Activated CD8-positive, alpha-beta memory T cell treated with anti-CD3 and anti-CD28 coated beads for 48 hours (primary cell): Measurements from ENCODE around the gene EDNRA.

ENCODE experiments used
- DNase-seq, 3 experiments: peaks; one replicate each; pipeline ENCODE4 v3.0.0-alpha.2; 2020; ENCODE audit warnings: low read depth in 2 of 3, low spot score in 2 of 3

The EDNRA gene

GRCh38 chr4:147538711-147539110 is 57.8 kb downstream of the EDNRA start:
- no peak for DNase-seq

DNA sequence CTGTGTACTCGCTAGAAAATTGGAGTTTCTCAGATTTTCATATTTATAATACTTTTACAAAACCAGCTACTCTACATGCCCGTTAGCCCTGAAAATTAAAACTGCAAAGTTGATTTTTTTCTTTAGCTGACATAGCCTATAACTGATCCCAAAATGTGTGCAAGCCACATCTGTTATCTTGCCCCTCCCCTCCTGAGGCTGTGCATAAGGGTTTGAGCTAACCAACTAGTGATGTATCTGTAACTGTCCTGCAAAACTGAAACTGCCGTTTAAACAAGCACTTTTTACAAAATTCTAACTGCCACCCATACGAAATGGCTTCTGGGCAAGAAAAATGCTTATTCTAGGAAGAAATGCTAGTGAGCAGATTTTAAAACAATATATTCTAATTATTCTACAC is 59.1 kb downstream of the EDNRA start:
- DNase-seq, result no peak

DNA sequence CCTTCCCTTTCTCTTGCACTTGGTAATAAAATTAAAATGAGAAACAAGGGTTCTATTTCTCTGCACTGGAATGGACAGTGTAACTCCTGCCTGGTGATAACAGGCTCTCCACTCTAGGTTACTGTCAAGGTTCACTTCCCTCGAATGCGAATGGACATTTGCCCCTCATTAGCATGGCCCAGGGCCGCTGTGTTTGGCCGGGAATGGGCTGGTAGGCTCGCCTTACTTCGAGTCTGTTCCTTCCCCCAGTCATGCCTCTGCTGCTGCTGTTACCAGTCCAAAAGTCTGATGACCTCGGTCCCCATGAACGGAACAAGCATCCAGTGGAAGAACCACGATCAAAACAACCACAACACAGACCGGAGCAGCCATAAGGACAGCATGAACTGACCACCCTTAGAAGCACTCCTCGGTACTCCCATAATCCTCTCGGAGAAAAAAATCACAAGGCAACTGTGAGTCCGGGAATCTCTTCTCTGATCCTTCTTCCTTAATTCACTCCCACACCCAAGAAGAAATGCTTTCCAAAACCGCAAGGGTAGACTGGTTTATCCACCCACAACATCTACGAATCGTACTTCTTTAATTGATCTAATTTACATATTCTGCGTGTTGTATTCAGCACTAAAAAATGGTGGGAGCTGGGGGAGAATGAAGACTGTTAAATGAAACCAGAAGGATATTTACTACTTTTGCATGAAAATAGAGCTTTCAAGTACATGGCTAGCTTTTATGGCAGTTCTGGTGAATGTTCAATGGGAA is 61.5 kb downstream of the EDNRA start:
- DNase-seq, result no peak

GRCh38 chr4:147543034-147543433 is 62.1 kb downstream of the EDNRA start:
- DNase-seq, result no peak

DNA sequence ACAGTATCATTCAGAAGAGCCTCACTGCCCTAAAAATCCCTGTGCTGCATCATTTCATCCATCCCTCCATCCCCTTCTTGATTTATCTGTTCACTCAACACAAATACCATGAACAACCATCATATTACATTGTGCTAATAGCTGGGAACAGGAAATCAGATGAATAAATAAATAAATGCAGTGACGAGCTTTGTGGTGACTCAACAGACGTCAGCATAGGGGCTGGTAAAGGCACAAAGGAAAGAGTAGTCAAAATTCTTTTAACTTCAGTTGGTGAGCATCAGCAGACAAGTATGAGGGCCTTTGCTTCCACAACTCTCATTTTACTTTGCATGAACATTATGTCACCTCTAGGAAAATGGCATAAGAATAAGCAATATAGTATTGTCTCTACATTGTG is 65.5 kb downstream of the EDNRA start:
- no peak for DNase-seq

DNA sequence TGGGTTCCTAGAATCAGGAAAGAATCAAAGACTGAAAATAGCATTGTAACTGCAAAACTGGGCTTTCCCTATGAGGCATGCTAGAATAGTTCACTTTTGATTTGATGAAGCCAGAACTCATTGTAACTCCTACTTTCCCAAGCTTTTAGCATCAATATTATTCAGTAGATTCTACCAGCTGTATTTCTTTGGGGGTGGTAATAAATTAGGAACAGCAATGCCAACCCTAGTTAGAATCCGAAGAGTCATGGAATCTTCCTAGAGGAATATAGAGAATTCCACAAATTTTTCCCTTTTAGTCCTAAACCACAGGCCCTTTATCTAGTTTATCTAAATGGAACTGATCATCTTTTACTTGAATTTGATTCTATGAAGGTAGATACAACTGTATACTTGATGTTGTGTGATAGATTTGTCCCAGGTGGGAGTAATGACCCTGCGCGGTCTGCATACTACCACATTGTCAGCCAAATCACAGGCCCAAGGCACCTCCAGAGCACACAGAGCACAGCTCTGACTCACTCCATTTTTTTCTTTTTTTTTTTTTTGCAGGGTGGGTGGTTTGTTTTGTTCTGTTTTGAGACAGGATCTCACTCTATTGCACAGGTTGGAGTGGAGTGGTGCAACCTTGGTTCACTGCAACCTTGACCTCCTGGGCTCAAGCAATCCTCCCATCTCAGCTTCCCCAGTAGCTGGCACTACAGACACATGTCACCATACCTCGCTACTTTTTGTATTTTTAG is 66.6 kb downstream of the EDNRA start:
- no peak for DNase-seq

GRCh38 chr4:147548256-147548655 is 67.4 kb downstream of the EDNRA start:
- no peak for DNase-seq

DNA sequence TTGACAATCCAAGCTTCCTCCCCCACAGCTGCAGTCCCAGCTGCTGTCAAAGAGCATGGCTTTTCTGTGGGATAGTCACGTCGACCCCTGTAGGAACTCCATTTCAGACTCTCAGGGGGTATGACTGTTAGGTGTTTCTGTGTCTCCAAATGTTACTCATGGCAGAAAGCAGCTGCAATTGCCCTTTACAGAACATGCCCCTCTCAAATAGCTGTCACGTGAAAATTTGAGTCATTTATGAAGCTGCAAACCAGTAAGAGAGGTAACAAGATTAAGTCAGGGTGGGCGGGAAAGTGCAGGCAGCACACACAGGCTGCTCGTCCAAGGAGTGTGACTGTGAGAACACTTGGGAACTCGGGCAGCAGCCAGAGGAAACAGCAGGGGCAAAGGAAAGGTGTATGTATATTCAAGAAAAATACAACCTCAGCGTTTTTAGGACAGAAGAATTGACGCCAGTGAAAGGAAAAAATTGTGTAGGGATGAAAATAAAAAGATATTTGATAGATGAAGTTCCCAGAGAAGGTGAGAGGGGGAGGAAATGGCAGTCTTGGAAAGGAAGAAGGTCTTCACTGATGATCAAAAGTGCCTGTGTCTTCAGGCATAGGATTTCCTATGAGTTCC is 69.8 kb downstream of the EDNRA start:
- DNase-seq, result no peak

DNA sequence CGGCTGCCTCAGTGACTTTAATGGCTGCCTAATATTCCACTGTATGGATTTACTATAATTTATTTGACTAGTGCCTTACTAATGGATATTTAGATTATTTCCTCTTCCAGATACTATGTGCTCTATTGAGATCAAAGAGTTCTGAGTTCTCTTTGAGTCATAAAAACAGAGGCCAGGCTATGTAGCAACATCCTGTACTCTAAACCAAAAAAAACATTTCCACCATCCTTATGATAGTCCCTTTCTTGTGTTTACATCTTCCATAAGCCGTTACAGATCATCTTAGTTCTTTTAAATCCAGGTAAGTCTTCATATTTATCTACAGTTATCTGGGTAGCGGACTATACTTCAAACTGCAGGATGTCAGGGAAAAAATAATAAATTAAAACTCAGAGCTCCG is 79.7 kb downstream of the EDNRA start:
- DNase-seq, result no peak

DNA sequence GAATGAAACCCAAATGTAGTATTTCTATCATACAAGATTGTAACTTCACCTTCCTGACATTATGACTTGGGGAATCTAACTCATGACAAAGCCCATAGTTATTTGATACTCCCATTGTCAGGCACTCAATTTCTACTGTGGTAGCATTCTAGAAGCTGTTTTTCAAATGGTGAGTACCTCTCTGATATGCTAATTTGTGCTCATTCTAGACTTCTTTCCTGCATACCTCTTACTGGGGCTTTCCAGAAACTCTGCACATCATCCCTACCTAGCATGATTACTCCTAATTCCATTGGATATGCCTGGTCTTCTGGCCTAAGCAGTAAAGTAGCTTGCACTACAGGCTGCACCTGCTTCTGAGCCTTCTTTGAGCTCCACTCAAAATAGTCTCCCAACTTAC is 85.9 kb downstream of the EDNRA start:
- no peak for DNase-seq

DNA sequence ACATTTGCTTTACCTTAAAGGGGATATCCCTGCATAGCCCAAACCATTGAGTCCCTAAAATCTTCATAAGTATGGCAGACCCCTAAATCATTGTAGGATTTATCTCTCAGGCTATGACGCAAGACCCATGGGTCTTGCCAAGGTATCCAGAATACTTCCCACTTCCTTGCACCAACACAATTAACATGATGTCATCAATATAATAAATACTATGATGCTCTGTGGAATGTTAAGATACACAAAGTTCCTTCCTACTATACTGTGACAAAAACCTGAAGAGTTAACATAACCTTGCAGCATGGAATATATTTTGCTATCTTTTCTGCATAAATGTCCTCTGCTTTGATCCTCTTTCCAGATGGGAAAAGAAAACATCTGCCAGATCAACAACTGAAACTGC is 86.4 kb downstream of the EDNRA start:
- no peak for DNase-seq

DNA sequence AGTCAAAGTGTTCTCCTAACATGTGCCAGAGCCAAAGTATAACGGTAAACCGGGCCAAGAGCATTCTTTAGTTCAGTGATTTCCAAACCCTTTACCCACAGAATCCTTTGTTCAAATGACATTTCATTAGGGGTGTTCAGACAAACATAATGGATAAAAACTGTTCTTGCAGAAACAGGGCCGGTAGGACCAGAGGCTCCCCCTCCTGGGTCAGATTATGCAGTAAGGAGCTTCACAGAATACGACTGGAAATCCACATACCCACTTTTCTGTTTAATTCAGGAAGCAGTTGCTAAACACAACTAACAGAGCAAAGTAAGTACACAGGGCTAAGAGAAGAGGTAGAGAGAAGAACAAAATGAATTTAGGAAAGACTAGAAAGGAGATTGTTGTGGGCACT is 89.7 kb downstream of the EDNRA start:
- DNase-seq, result no peak

GRCh38 chr4:147571036-147571770 is 90.3 kb downstream of the EDNRA start:
- no peak for DNase-seq

DNA sequence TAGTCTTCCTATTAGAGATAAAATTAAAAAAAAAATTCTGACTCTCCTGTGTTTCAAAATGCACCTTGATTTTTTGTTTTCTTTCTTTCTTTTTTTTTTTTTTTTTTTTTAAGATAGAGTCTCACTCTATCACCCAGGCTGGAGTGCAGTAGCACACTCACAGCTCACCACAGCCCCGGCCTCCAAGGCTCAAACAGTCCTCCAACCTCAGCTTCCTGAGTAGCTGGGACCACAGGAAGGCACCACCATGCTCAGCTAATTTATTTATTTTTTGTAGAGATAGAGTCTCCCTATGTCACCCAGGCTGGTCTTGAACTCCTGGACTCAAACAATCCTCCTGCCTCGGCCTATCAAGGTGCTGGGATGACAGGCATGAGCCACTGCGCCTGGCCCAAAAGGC is 95.2 kb downstream of the EDNRA start:
- DNase-seq, result no peak

- no peak for DNase-seq
These were observed 97.2 kb downstream of the EDNRA start for GRCh38 chr4:147578051-147578476.

DNA sequence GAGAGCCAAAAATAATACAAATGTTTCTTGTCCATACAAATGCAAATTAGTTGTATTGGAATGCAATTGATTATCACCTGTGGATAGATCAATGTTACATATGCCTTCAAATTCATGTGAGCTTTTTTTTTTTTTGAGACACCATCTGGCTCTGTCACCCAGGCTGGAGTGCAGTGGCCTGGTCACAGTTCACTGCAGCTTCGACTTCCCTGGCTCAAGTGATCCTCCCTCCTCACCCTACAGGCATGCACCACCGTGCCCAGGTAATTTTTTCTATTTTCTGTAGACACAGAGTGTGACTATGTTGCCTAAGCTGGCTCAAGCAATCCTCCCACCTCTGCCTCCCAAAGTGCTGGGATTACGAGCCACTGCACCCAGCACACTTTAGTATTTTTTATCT is 97.7 kb downstream of the EDNRA start:
- DNase-seq, result no peak

GRCh38 chr4:147580396-147580795 is 99.5 kb downstream of the EDNRA start:
- DNase-seq, result no peak

- no peak for DNase-seq
These were observed 100.9 kb downstream of the EDNRA start for GRCh38 chr4:147581606-147582350.

DNA sequence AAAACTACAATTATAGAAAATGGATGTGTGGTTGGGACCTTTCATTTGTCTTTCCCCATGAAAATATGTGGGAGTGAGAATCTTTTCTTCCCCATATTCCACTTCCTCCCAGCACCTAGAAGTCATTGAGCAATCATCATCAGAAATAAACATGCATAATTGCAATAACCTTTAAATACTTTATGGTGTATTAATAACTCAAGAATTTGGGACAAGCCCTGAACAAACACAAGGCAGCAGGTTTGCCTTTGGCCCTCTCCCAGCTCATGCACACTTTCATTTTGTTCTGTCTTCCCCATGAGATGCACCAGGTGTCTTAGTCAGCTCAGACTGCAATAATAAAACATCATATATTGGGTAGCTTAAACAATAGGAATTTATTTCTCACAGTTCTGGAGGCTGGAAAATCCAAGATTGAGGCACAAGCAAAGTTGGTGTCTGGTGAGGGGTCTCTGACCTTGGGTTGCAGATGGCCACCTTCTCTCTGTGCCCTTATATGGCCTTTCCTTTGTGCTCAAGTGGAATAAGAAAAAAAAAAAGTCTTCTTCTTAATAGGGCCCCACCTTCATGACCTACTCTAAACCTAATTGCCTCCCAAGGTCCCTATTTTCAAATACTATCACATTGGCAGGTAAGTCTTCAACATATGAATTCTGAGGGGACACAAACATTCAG is 101.6 kb downstream of the EDNRA start:
- no peak for DNase-seq

GRCh38 chr4:147583876-147584275 is 103.0 kb downstream of the EDNRA start:
- no peak for DNase-seq
